RWPE1 (cell line): ENCODE measurements around the gene NADK.
"Not testable (repeated sequence)": the region's sequence is repeated elsewhere in the genome, so short reads cannot be mapped to it uniquely, and the experiment has no call there.

ENCODE experiments used
- CTCF ChIA-PET: fragments of 350-600 bp; sonication (Branson Sonifier 250); formaldehyde crosslinking; extraction: SDS; loops from one replicate; lab custom pipeline; 2021; lab: Yijun Ruan, JAX
- POLR2A ChIA-PET: fragments of 400-600 bp; formaldehyde crosslinking; extraction: SDS; loops from one replicate; lab custom pipeline; 2020; ENCODE audit warnings: antibody characterized with exemption; ENCODE audit not compliant: low non-redundant PET; lab: Yijun Ruan, JAX
- DNase-seq: peaks from one replicate; pipeline ENCODE4 v3.0.0; 2012; ENCODE audit warnings: low spot score
- H3K27ac ChIP-seq: fragments of 450-650 bp; 2 replicates; pipeline ENCODE4 v1.5.1; 2017
- TF ChIP-seq, protein P1 (sequence below): fragments of 450-650 bp; conservative IDR thresholded peaks from 2 replicates; pipeline ENCODE4 v1.5.1; 2017; ENCODE audit warnings: low read depth, mild to moderate bottlenecking

Gene NADK

GRCh38 chr1:1741013-1741412, 37.3 kb downstream of the NADK start:
- POLR2A ChIA-PET, CTCF ChIA-PET: not testable (repeated sequence)
- DNase-seq: peak; percentile 70
- H3K27ac ChIP-seq: peak overlapping the region; percentile 92

- DNase-seq, CTCF ChIA-PET, POLR2A ChIA-PET, H3K27ac ChIP-seq: not testable (repeated sequence)
Observed at GRCh38 chr1:1738799-1739337, 39.4 kb downstream of the NADK start.

DNA sequence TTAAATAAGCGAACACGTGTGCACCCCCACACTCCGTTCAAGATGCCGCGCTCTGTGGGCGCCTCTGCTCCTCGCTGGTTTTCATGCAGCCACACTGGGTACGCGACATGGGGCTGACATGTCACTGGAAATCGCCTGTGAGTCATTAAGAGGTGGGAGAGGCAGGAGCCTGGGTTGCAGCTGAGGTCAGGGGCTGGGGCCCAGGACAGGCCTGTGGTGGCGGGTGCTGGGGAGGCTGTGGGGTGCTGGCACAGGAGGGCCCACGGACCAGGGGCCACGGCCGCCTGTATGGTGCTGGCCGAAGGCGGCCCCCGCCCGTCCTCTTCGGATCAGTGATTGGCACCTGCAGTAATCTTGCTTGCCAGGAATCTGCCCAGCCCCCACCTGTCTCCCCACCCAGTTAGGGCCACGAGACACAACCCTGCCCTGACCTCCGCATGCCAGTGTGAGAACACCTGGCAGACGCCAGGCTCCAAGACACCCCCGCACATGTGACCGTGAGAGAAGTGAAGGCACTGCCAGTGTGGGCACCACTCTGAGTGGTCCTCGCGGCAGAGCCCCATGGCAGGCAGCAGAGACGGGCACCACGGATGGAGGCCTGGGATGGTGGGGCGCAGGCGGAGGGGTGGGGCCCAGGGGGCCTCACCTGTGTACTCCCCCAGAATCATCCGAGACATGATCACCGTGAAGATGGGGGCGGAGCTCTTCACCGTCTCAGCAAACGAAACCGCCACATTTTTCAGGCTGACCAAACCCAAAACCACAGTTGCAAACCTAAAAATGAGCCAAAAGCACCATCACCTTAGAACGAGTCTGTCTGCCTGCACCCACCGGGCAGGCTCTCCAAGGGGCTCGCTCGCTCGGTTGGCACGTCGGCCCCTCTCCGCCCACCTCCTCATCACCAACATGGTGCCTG, 40.3 kb downstream of the NADK start:
- DNase-seq, H3K27ac ChIP-seq, POLR2A ChIA-PET, CTCF ChIA-PET: not testable (repeated sequence)

- no peak overlapping the region; the same call in 1 of the 2 replicates for H3K27ac ChIP-seq
- DNase-seq: no peak
- ChIA-PET CTCF (no interaction called here), POLR2A (interaction anchor here (0.6 kb wide), 1 partner anchor 55 kb away, joined by 3 read pairs; no protein-coding TSS in a partner anchor)
- TF ChIP-seq, protein P1, sequence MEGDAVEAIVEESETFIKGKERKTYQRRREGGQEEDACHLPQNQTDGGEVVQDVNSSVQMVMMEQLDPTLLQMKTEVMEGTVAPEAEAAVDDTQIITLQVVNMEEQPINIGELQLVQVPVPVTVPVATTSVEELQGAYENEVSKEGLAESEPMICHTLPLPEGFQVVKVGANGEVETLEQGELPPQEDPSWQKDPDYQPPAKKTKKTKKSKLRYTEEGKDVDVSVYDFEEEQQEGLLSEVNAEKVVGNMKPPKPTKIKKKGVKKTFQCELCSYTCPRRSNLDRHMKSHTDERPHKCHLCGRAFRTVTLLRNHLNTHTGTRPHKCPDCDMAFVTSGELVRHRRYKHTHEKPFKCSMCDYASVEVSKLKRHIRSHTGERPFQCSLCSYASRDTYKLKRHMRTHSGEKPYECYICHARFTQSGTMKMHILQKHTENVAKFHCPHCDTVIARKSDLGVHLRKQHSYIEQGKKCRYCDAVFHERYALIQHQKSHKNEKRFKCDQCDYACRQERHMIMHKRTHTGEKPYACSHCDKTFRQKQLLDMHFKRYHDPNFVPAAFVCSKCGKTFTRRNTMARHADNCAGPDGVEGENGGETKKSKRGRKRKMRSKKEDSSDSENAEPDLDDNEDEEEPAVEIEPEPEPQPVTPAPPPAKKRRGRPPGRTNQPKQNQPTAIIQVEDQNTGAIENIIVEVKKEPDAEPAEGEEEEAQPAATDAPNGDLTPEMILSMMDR: no peak
Observed at GRCh38 chr1:1732381-1732780, 45.9 kb downstream of the NADK start.

DNA sequence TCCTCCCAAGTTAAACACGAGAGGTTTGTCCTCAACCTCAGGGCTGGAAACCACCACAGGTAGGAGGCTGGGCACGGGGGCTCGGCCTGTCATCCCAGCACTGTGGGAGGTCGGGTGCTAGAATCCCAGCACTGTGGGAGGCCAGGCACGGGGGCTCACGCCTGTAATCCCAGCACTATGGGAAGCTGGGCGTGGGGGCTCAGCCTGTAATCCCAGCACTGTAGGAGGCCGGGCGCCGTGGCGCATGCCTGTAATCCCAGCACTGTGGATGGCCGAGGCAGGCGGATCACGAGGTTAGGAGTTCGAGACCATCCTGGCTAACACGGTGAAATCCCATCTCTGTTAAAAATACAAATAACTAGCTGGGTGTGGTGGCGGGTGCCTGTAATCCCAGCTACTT, 47.4 kb downstream of the NADK start:
- DNase-seq: no peak
- TF ChIP-seq, protein P1: no peak
- ChIA-PET POLR2A (no interaction called here), CTCF (no interaction called here)
- H3K27ac ChIP-seq: no peak overlapping the region

DNA sequence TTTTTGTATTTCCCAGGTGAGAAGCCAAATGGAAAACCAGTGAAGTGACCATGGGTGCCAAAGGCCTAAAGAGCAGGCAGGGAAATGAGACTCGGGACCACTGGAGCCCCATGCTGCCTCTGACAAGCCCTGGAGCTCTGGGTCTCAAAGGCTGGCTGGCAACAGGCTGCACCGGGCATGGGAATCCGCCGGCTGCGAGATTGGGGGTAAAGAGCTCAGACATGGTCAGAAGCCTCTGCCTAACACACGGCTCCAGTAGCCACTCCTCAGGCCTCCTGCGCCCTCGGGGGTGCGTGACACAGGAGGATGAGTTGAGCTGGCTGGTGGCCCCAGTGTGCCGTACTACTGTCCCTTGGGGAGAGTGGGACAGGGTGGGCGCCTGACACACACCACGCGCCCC, 48.0 kb downstream of the NADK start:
- H3K27ac ChIP-seq, POLR2A ChIA-PET, DNase-seq, CTCF ChIA-PET: not testable (repeated sequence)

DNA sequence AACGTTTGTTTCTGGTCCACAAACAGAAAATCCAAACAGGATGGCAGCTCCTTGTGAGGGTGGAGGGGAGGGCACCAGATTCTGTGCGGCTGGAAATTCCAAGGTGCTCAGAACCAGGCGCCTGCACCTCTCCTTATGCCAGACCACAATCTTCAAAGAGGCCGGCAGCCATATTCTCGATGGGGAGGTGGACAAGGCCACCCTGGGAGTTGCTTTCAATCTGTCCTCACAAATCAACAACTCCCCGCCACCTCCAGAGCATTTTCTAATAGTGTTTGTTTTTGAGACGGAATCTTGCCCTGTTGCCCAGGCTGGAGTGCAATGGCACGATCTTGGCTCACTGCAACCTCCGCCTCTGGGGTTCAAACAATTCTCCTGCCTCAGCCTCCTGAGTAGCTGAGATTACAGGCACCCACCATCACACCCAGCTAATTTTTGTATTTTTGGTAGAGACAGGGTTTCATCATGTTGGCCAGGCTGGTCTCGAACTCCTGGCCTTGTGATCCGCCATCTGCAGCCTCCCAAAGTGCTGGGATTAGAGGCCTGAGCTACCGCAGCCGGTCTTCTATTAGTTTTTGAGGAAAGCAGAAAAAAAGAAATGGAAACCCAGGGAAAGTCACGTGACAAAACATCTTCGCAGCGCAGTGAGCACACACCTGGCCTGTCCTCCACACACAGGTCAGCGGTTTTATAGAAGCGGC, 49.0 kb downstream of the NADK start:
- CTCF ChIA-PET, DNase-seq, POLR2A ChIA-PET: not testable (repeated sequence)
- peak overlapping the region; percentile 69 for H3K27ac ChIP-seq

GRCh38 chr1:1728308-1729005, 49.8 kb downstream of the NADK start:
- CTCF ChIA-PET: interaction anchor here (0.7 kb wide), 1 partner anchor 63 kb away, joined by 3 read pairs; no protein-coding TSS in a partner anchor
- DNase-seq, POLR2A ChIA-PET: not testable (repeated sequence)
- H3K27ac ChIP-seq: peak overlapping the region; percentile 69

GRCh38 chr1:1727131-1727651, 51.1 kb downstream of the NADK start:
- H3K27ac ChIP-seq, DNase-seq, CTCF ChIA-PET, POLR2A ChIA-PET: not testable (repeated sequence)

GRCh38 chr1:1726088-1726487, 52.2 kb downstream of the NADK start:
- DNase-seq, CTCF ChIA-PET, POLR2A ChIA-PET: not testable (repeated sequence)
- peak overlapping the region; percentile 22; the same call in 1 of the 2 replicates for H3K27ac ChIP-seq
